Mesenchymal stem cell (in vitro differentiated cells and primary cell): ENCODE data around the gene SH2D2A.

Experiments used
- DNase-seq: peaks from one replicate; pipeline ENCODE4 v3.0.0-alpha.2; 2013
- H2AFZ ChIP-seq: one replicate; pipeline ENCODE4 v1.6.1; 2013; ENCODE audit warnings: low read depth, mild to moderate bottlenecking, control low read depth, inconsistent platforms, low read length, moderate library complexity
- H2AK5ac ChIP-seq: 2 replicates; pipeline ENCODE4 v1.6.1; 2013; ENCODE audit warnings: low read length, moderate library complexity, mild to moderate bottlenecking, inconsistent platforms; ENCODE audit not compliant: severe bottlenecking
- H2BK120ac ChIP-seq: one replicate; pipeline ENCODE4 v1.6.1; 2013; ENCODE audit warnings: low read depth, mild to moderate bottlenecking, inconsistent platforms, low read length, moderate library complexity
- H2BK12ac ChIP-seq, 2 experiments: one replicate each; pipeline ENCODE4 v1.6.1; 2013; ENCODE audit warnings: inconsistent platforms in 2 of 2, low read length in 2 of 2, mild to moderate bottlenecking in 2 of 2, moderate library complexity in 2 of 2, control low read depth in 1 of 2
- H2BK15ac ChIP-seq: one replicate; pipeline ENCODE4 v1.6.1; 2013; ENCODE audit warnings: mild to moderate bottlenecking, low read depth, inconsistent platforms; ENCODE audit not compliant: poor library complexity, severe bottlenecking
- H2BK5ac ChIP-seq: 2 replicates; pipeline ENCODE4 v1.6.1; 2013; ENCODE audit warnings: low read depth, mild to moderate bottlenecking, low read length, control low read depth, inconsistent platforms; ENCODE audit not compliant: poor library complexity, severe bottlenecking
- H3K14ac ChIP-seq, 2 experiments: one replicate each; pipeline ENCODE4 v1.6.1; 2013; ENCODE audit warnings: inconsistent platforms in 2 of 2, low read length in 2 of 2, control low read depth in 1 of 2, mild to moderate bottlenecking in 1 of 2, moderate library complexity in 1 of 2
- H3K18ac ChIP-seq, 2 experiments: one replicate each; pipeline ENCODE4 v1.6.1; 2013; ENCODE audit warnings: inconsistent platforms in 2 of 2, low read length in 2 of 2, control low read depth in 1 of 2, low read depth in 1 of 2, mild to moderate bottlenecking in 1 of 2
- H3K23ac ChIP-seq, 2 experiments: one replicate each; pipeline ENCODE4 v1.6.1; 2013; ENCODE audit warnings: inconsistent platforms in 2 of 2, low read length in 2 of 2, mild to moderate bottlenecking in 2 of 2, moderate library complexity in 2 of 2, control low read depth in 1 of 2
- H3K27ac ChIP-seq: 2 replicates; pipeline ENCODE4 v1.5.1; 2013; ENCODE audit warnings: mild to moderate bottlenecking, moderate library complexity, low read length, control low read depth, inconsistent platforms; ENCODE audit not compliant: poor library complexity, severe bottlenecking
- H3K27me3 ChIP-seq, 2 experiments: 2 replicates each; pipeline versions ENCODE4 v1.6.1 to v1.7.0; 2013; ENCODE audit warnings: low read length in 2 of 2, mild to moderate bottlenecking in 2 of 2, moderate library complexity in 2 of 2, control low read depth in 1 of 2, inconsistent platforms in 1 of 2; ENCODE audit not compliant: control insufficient read depth in 1 of 2, insufficient read depth in 1 of 2
- H3K36me3 ChIP-seq, 2 experiments: 2 replicates each; pipeline versions ENCODE4 v1.6.1 to v1.7.0; 2013; ENCODE audit warnings: low read length in 2 of 2, control low read depth in 1 of 2, inconsistent platforms in 1 of 2, low read depth in 1 of 2, mild to moderate bottlenecking in 1 of 2; ENCODE audit not compliant: insufficient read depth in 2 of 2, control insufficient read depth in 1 of 2
- H3K4ac ChIP-seq, 2 experiments: one replicate each; pipeline ENCODE4 v1.6.1; 2013; ENCODE audit warnings: inconsistent platforms in 2 of 2, low read length in 2 of 2, mild to moderate bottlenecking in 2 of 2, moderate library complexity in 2 of 2, control low read depth in 1 of 2, low read depth in 1 of 2
- H3K4me1 ChIP-seq: 2 replicates; pipeline ENCODE4 v1.6.1; 2013; ENCODE audit warnings: low read depth, low read length, control low read depth; ENCODE audit not compliant: control insufficient read depth, insufficient read depth
- H3K4me2 ChIP-seq: 2 replicates; pipeline ENCODE4 v1.6.1; 2013; ENCODE audit warnings: low read length, mild to moderate bottlenecking, inconsistent platforms; ENCODE audit not compliant: poor library complexity, severe bottlenecking
- H3K4me3 ChIP-seq, 2 experiments: 2 replicates each; pipeline versions ENCODE4 v1.5.1 to v1.7.0; 2013; ENCODE audit warnings: low read length in 2 of 2, mild to moderate bottlenecking in 2 of 2, control low read depth in 1 of 2, low read depth in 1 of 2; ENCODE audit not compliant: insufficient read depth in 1 of 2
- H3K79me1 ChIP-seq: replicated peaks from 2 replicates; pipeline ENCODE4 v1.6.1; 2013; ENCODE audit warnings: mild to moderate bottlenecking, control low read depth, low read length, inconsistent platforms; ENCODE audit not compliant: poor library complexity, severe bottlenecking
- H3K9ac ChIP-seq: 2 replicates; pipeline ENCODE4 v1.7.0; 2013; ENCODE audit warnings: mild to moderate bottlenecking, low read length, moderate library complexity
- H3K9me3 ChIP-seq: 2 replicates; pipeline ENCODE4 v1.7.0; 2013; ENCODE audit warnings: mild to moderate bottlenecking, low read length; ENCODE audit not compliant: control insufficient read depth
- H4K8ac ChIP-seq: one replicate; pipeline ENCODE4 v1.6.1; 2013; ENCODE audit warnings: inconsistent platforms, mild to moderate bottlenecking, low read length, moderate library complexity
- H4K91ac ChIP-seq: one replicate; pipeline ENCODE4 v1.6.1; 2013; ENCODE audit warnings: mild to moderate bottlenecking, low read length, inconsistent platforms
- WGBS: methylation state at CpG from one replicate; pipeline ENCODE4 v1.1.7; 2013; ENCODE audit warnings: mixed read lengths; 5-methylcytosine and 5-hydroxymethylcytosine counted together

SH2D2A gene

DNA sequence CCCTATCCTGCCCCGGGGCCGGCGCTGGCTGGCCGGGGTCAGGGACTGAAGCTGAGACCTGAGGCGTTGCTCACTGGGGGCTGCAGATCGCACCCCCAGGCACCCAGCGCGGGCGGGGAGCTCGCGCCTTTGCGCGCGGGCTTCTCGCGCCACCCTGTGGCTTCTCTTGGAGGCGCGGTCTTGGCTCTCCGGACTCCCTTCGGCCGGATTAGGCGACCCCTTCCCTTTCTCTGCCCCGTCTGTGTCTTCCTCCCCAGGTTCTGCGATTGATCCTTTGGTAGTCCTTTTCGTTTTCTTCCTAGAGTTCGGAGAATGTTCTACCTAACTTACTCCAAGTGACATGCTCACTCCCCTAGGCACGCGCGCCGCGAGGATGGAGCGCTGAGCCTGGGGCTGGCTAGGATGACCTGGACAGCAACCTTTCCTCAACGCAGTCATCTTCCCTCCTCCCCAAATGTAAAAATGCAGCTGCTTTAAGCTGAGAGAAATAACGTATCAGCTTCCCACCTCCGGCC is 43.5 kb upstream of the SH2D2A start:
- Histone ChIP-seq H3K14ac (no peak overlapping the region), H3K9ac (peak overlapping the region; percentile 49), H3K36me3 (no peaks in the 10 kb centered on the region), H3K4me2 (peak overlapping the region; percentile 62), H4K8ac (no peak overlapping the region), H3K79me1 (no peaks in the 10 kb centered on the region), H2BK5ac (no peak overlapping the region), H3K27me3 (peaks cover 84 to 87% of the 10 kb centered on the region in 2 experiments), H2BK12ac (no peak overlapping the region), H2AK5ac (no peak overlapping the region), H3K18ac (no peak overlapping the region), H2BK15ac (no peak overlapping the region), H3K4ac (no peak overlapping the region), H3K23ac (no peak overlapping the region), H3K4me1 (peaks cover 26% of the 10 kb centered on the region), H2BK120ac (no peak overlapping the region), H3K4me3 (peak overlapping the region in 1 of 2 experiments; percentile 77), H4K91ac (no peak overlapping the region), H2AFZ (no peak overlapping the region), H3K9me3 (no peaks in the 10 kb centered on the region), H3K27ac (no peak overlapping the region)
- 1% methylated on average over 35 of the region's 35 CpGs for WGBS
- peak; percentile 56 for DNase-seq

DNA sequence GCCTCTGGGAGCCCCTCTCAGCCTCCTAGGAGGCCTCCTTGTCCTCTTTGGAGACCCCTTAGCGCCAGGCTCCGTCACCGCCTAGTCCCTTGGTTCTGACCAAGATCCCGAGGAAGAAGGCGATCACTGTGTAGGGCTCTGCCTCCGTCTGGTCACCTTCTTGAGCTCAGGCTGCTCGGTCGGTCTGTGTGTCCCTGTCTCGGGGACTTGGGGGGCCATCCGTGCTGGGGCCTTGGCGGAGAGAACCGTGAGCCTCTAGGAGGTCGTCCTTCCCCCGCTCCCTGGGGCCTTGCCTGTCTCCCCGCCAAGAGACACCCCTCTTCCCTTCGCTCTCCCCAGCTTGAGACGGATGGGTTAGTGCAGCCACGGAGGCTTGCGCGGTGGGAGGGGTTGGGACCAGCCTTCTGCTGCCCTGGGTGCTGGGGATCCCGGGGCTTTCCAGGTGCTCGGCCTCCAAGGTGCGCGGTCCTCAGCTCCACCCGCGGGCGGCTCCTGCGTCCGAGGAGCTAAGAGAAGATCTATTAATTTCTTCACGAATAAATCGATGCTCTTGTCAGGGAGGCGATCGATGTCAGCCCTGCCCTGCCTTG is 43.0 kb upstream of the SH2D2A start:
- H4K91ac ChIP-seq = no peak overlapping the region
- H3K18ac ChIP-seq = no peak overlapping the region
- peak overlapping the region; percentile 49 for H3K9ac ChIP-seq
- no peak overlapping the region for H3K14ac ChIP-seq
- H3K27ac ChIP-seq = no peak overlapping the region
- H2BK12ac ChIP-seq = no peak overlapping the region
- H3K4me1 ChIP-seq = peaks cover 26% of the 10 kb centered on the region
- no peak overlapping the region for H2BK120ac ChIP-seq
- peak overlapping the region in 1 of 2 experiments; percentile 77 for H3K4me3 ChIP-seq
- 14% methylated on average over 29 of the region's 33 CpGs for WGBS
- H3K4me2 ChIP-seq = peak overlapping the region; percentile 62
- no peak overlapping the region for H3K4ac ChIP-seq
- no peaks in the 10 kb centered on the region for H3K9me3 ChIP-seq
- peaks cover 79 to 83% of the 10 kb centered on the region in 2 experiments for H3K27me3 ChIP-seq
- no peaks in the 10 kb centered on the region for H3K79me1 ChIP-seq
- peak; percentile 25 for DNase-seq
- no peak overlapping the region for H2AFZ ChIP-seq
- H4K8ac ChIP-seq = no peak overlapping the region
- H2BK5ac ChIP-seq = no peak overlapping the region
- no peak overlapping the region for H2AK5ac ChIP-seq
- no peak overlapping the region for H2BK15ac ChIP-seq
- no peak overlapping the region for H3K23ac ChIP-seq
- H3K36me3 ChIP-seq = no peaks in the 10 kb centered on the region

DNA sequence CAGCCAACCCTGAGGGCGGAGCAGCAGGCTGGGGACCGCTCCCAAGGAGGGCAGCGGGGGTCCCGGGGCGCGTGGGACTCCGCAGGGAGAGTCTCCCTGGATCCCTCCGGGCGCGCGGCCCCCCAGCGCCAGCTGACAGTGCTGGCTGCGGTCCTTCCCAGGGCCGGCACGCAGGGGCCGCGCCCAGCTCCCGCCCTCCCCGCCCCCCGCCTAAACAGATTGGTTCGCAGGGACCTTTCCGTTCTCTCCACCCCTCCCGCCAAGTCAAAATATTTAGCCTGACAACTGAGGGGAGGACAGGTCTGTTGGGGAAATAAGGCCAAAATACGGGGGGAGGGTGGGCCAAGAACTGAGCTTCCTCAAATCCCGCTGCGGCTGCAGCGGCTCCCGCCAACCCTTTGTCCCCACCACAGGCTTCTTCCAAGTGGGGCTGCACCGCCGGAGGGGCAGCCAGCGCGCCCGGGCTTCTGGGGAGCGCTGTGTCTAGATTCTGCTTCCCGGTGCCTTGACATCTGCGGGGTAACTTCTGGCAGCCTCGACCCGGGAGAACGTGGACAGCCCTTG is 42.4 kb upstream of the SH2D2A start, which contains the start of gene INSRR:
Gene INSRR (minus strand): TSS at position 159 of the 564 bp plus-strand sequence. CDS start 496 bp downstream, outside the sequence.
- Histone ChIP-seq H3K14ac (no peak within 1 kb of the TSS), H3K36me3 (no peaks in the 10 kb centered on the region), H3K23ac (peak within 1 kb of the TSS; percentile 15 to 57), H3K4ac (no peak within 1 kb of the TSS), H3K9ac (peak within 1 kb of the TSS; percentile 49), H3K4me1 (peaks cover 26% of the 10 kb centered on the region), H3K9me3 (no peaks in the 10 kb centered on the region), H3K4me2 (peak within 1 kb of the TSS; percentile 62), H2BK120ac (no peak within 1 kb of the TSS), H2BK15ac (peak within 1 kb of the TSS; percentile 37), H4K91ac (no peak within 1 kb of the TSS), H3K79me1 (no peaks in the 10 kb centered on the region), H3K4me3 (peak within 1 kb of the TSS in 1 of 2 experiments; percentile 77), H2AFZ (no peak within 1 kb of the TSS), H3K18ac (no peak within 1 kb of the TSS), H2BK12ac (no peak within 1 kb of the TSS), H2AK5ac (no peak within 1 kb of the TSS), H4K8ac (no peak within 1 kb of the TSS), H3K27me3 (peaks cover 78 to 83% of the 10 kb centered on the region in 2 experiments), H2BK5ac (no peak within 1 kb of the TSS), H3K27ac (no peak within 1 kb of the TSS)
- DNase-seq = no peak
- WGBS = 2% methylated on average over 20 of the region's 39 CpGs

DNA sequence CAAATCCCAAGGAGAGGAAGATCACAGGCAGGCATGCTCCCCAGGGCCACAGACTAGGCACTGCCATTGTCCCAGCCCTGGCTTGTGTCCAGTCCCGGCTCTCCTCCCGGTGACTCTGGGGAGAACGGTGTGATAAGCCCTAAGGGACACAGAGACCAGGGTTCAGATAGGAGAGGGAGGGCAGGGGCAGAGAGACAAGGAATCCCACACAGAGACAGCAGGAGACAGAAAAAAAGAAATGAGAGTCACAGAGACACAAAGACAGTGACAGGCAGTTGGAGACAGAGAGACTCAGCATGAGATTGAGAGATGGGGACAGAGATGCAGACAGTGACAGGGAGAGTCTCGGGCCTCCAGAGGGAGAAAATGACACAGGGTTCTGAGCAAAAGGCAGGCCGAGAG is 41.9 kb upstream of the SH2D2A start:
- H2BK5ac ChIP-seq = no peak overlapping the region
- H3K23ac ChIP-seq = peak overlapping the region; percentile 15 to 57
- no peak overlapping the region for H3K4ac ChIP-seq
- H2BK15ac ChIP-seq = peak overlapping the region; percentile 37
- no peak overlapping the region for H2BK12ac ChIP-seq
- H3K18ac ChIP-seq = no peak overlapping the region
- peaks cover 0 to 4% of the 10 kb centered on the region in 2 experiments for H3K36me3 ChIP-seq
- peak overlapping the region; percentile 62 for H3K4me2 ChIP-seq
- H3K14ac ChIP-seq = no peak overlapping the region
- no peak overlapping the region for H2AFZ ChIP-seq
- no peak overlapping the region for H2AK5ac ChIP-seq
- no peak overlapping the region for H4K8ac ChIP-seq
- no peak overlapping the region for H2BK120ac ChIP-seq
- no peaks in the 10 kb centered on the region for H3K9me3 ChIP-seq
- peaks cover 78 to 83% of the 10 kb centered on the region in 2 experiments for H3K27me3 ChIP-seq
- H3K4me3 ChIP-seq = no peak overlapping the region
- DNase-seq = no peak
- H3K9ac ChIP-seq = peak overlapping the region; percentile 22
- H3K27ac ChIP-seq = no peak overlapping the region
- no peaks in the 10 kb centered on the region for H3K79me1 ChIP-seq
- WGBS = 26% methylated on average over 5 of the region's 5 CpGs
- peaks cover 26% of the 10 kb centered on the region for H3K4me1 ChIP-seq
- H4K91ac ChIP-seq = no peak overlapping the region
